RWPE1 (cell line): ENCODE data around the gene UGT2B17.
"Not testable (repeated sequence)": the region's sequence is repeated elsewhere in the genome, so short reads cannot be mapped to it uniquely, and the experiment has no call there.

Experiments used
- CTCF ChIA-PET: fragments of 350-600 bp; sonication (Branson Sonifier 250); formaldehyde crosslinking; extraction: SDS; loops from one replicate; lab custom pipeline; 2021; lab: Yijun Ruan, JAX
- POLR2A ChIA-PET: fragments of 400-600 bp; formaldehyde crosslinking; extraction: SDS; loops from one replicate; lab custom pipeline; 2020; ENCODE audit warnings: antibody characterized with exemption; ENCODE audit not compliant: low non-redundant PET; lab: Yijun Ruan, JAX
- DNase-seq: peaks from one replicate; pipeline ENCODE4 v3.0.0; 2012; ENCODE audit warnings: low spot score
- H3K27ac ChIP-seq: fragments of 450-650 bp; 2 replicates; pipeline ENCODE4 v1.5.1; 2017
- TF ChIP-seq, protein P1 (sequence below): fragments of 450-650 bp; conservative IDR thresholded peaks from 2 replicates; pipeline ENCODE4 v1.5.1; 2017; ENCODE audit warnings: low read depth, mild to moderate bottlenecking

Gene UGT2B17

GRCh38 chr4:68576272-68577125 lies at the start of gene UGT2B17:
Gene UGT2B17, minus strand, starts transcription at chr4:68576322. Its CDS starts 7,838 bp downstream, at chr4:68568484.
- no peak for DNase-seq
- no peak within 1 kb of the TSS for H3K27ac ChIP-seq
- ChIA-PET CTCF (no interaction called here), POLR2A (no interaction called here)
- TF ChIP-seq, protein P1, sequence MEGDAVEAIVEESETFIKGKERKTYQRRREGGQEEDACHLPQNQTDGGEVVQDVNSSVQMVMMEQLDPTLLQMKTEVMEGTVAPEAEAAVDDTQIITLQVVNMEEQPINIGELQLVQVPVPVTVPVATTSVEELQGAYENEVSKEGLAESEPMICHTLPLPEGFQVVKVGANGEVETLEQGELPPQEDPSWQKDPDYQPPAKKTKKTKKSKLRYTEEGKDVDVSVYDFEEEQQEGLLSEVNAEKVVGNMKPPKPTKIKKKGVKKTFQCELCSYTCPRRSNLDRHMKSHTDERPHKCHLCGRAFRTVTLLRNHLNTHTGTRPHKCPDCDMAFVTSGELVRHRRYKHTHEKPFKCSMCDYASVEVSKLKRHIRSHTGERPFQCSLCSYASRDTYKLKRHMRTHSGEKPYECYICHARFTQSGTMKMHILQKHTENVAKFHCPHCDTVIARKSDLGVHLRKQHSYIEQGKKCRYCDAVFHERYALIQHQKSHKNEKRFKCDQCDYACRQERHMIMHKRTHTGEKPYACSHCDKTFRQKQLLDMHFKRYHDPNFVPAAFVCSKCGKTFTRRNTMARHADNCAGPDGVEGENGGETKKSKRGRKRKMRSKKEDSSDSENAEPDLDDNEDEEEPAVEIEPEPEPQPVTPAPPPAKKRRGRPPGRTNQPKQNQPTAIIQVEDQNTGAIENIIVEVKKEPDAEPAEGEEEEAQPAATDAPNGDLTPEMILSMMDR = no peak

GRCh38 chr4:68622731-68623130 lies 46.6 kb upstream of the UGT2B17 start:
- CTCF ChIA-PET, DNase-seq, POLR2A ChIA-PET, H3K27ac ChIP-seq: not testable (repeated sequence)

- CTCF ChIA-PET = no interaction called here
Measured at GRCh38 chr4:68617003-68617698, 41.0 kb upstream of the UGT2B17 start.

GRCh38 chr4:68615699-68616422 lies 39.7 kb upstream of the UGT2B17 start:
- H3K27ac ChIP-seq = no peak overlapping the region
- POLR2A ChIA-PET = no interaction called here
- DNase-seq = no peak
- CTCF ChIA-PET = no interaction called here
- TF ChIP-seq, protein P1 = no peak

More at GRCh38 chr4:68617003-68617698, 41.0 kb upstream of the UGT2B17 start:
- no peak for DNase-seq
- H3K27ac ChIP-seq = no peak overlapping the region
- POLR2A ChIA-PET = no interaction called here
- TF ChIP-seq, protein P1 = no peak

DNA sequence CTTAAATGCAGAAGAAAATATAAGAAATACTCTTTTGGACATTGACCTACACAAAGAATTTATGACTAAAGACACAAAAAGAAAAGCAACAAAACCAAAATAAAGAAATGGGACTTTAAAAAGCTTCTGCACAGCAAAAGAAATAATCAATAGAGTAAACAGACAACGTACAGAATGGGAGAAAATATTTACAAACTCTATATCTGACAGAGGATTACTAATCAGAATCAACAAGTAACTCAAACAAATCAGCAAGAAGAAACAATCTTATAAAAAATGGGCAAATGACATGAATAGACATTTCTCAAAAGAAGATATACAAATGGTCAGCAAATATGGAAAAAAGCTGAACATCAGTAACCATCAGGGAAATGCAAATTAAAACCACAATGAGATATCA lies 37.6 kb upstream of the UGT2B17 start:
- ChIA-PET CTCF (no interaction called here), POLR2A (no interaction called here)
- no peak for DNase-seq
- TF ChIP-seq, protein P1 = no peak
- H3K27ac ChIP-seq = no peak overlapping the region

GRCh38 chr4:68606240-68606639 lies 30.1 kb upstream of the UGT2B17 start:
- ChIA-PET POLR2A (no interaction called here), CTCF (no interaction called here)
- no peak for DNase-seq
- TF ChIP-seq, protein P1 = no peak
- H3K27ac ChIP-seq = no peak overlapping the region
